ENCODE data around the gene DHCR24. TPM values are rescaled to one million over a fixed set of nuclear protein-coding genes. Genes with fewer than 3 reads are reported as not detected.

Gene DHCR24
- total RNA-seq, 2 experiments from 2014 or later: 55.9 to 60.8 TPM

DNA sequence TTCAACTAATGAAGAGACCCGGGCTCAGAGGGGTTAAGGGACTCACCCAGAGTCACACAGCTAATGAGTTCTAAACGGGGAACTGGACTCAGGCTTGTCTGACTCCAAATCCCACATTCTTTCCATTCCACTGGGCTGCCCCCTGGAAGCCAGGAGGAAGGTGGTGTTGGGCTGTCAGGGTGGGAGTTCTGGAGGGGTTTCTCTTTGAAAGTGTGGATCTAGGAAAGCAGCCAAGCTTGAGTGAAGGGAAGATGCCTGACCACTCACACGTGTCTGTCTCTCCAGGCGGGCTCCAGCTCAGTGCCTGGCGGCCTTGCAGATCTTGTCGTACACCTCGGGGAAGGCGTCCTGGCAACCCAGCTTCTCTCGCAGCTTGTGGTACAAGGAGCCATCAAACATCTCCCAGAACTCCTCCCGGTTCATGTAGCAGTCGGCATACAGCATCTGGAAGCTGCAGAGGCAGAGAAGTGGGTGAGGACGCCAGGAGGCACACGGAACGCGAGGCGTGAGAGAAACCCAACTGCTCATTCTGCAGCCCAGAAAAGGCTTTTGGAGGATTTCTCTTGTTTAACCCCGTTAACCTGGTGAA lies 35.0 kb downstream of the DHCR24 start:
- Mint-ChIP-seq H3K9me3 (no peaks in the 10 kb centered on the region), H3K27ac (no peak overlapping the region), H3K27me3 (no peaks in the 10 kb centered on the region), H3K36me3 (peaks cover 16% of the 10 kb centered on the region), H3K4me1 (no peaks in the 10 kb centered on the region), H3K4me3 (no peak overlapping the region)
- no peak for ATAC-seq (ENCODE audit: low read depth)
- POLR2A ChIA-PET: no interaction called here
- DNase-seq: no peak

DNA sequence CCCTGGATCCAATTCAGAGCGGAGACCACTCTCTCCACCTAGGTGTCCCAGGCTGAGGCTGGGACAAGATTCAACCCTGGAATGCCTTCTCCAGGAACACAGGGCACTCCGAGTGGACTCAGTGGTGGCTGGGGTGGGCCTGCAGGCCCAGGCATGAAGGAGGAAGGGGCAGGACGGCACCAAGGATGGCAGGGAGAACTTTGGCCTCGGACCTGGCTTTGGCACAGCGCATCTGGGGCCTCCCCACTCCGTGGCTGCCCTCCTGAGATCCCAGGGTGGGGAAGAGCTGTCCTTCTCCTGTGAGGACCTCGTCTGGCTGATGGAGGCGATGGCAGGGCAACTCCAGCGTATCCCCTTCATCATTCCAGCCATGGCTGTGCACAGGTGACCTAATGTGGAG lies 35.6 kb downstream of the DHCR24 start:
- no peak for ATAC-seq (ENCODE audit: low read depth)
- Mint-ChIP-seq H3K9me3 (no peaks in the 10 kb centered on the region), H3K4me1 (no peaks in the 10 kb centered on the region), H3K4me3 (no peak overlapping the region), H3K27me3 (no peaks in the 10 kb centered on the region), H3K36me3 (peaks cover 15% of the 10 kb centered on the region), H3K27ac (no peak overlapping the region)
- DNase-seq: no peak
- POLR2A ChIA-PET: no interaction called here

DNA sequence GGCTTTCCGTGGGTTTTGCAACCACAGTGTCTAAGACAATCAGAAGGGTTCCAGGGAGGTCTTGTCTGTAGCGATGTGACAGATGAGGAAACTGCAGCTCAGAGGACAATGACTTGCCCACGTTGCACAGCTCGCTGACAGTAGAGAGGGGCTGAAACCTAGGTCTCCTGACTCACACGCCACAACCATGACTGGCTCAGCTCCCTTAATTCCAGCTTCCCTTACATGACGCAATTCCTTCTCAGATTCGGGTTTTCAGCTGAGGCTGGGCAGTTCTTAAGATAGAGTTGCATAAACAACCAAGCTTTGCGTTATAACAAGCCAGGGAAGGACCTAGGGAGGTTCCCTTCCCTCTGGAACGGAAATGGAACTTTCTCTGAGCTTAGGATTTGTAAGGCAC lies 36.3 kb downstream of the DHCR24 start:
- POLR2A ChIA-PET: no interaction called here
- no peaks in the 10 kb centered on the region for H3K9me3 Mint-ChIP-seq
- DNase-seq: no peak
- peaks cover 11% of the 10 kb centered on the region for H3K36me3 Mint-ChIP-seq
- no peaks in the 10 kb centered on the region for H3K27me3 Mint-ChIP-seq
- no peak for ATAC-seq (ENCODE audit: low read depth)
- H3K4me1 Mint-ChIP-seq: no peaks in the 10 kb centered on the region
- H3K4me3 Mint-ChIP-seq: no peak overlapping the region
- H3K27ac Mint-ChIP-seq: no peak overlapping the region

- Mint-ChIP-seq H3K4me1 (no peaks in the 10 kb centered on the region), H3K36me3 (peaks cover 11% of the 10 kb centered on the region), H3K9me3 (no peaks in the 10 kb centered on the region), H3K27ac (no peak overlapping the region), H3K27me3 (no peaks in the 10 kb centered on the region), H3K4me3 (no peak overlapping the region)
- ATAC-seq (ENCODE audit: low read depth) (no peak), DNase-seq (no peak)
- POLR2A ChIA-PET: no interaction called here
Measured at GRCh38 chr1:54850069-54850730, 36.8 kb downstream of the DHCR24 start.

GRCh38 chr1:54849219-54850068 lies 37.6 kb downstream of the DHCR24 start:
- ATAC-seq (ENCODE audit: low read depth): no peak
- Mint-ChIP-seq H3K27ac (no peak overlapping the region), H3K36me3 (peaks cover 11% of the 10 kb centered on the region), H3K4me1 (no peaks in the 10 kb centered on the region), H3K27me3 (no peaks in the 10 kb centered on the region), H3K4me3 (no peak overlapping the region), H3K9me3 (no peaks in the 10 kb centered on the region)
- POLR2A ChIA-PET: no interaction called here
- no peak for DNase-seq

GRCh38 chr1:54848134-54848948 lies 38.7 kb downstream of the DHCR24 start:
- no peak overlapping the region for H3K4me3 Mint-ChIP-seq
- no peaks in the 10 kb centered on the region for H3K27me3 Mint-ChIP-seq
- no peak overlapping the region for H3K27ac Mint-ChIP-seq
- POLR2A ChIA-PET: no interaction called here
- no peak for DNase-seq
- no peak for ATAC-seq (ENCODE audit: low read depth)
- H3K36me3 Mint-ChIP-seq: peaks cover 11% of the 10 kb centered on the region
- H3K4me1 Mint-ChIP-seq: no peaks in the 10 kb centered on the region
- no peaks in the 10 kb centered on the region for H3K9me3 Mint-ChIP-seq

GRCh38 chr1:54846716-54847284 lies 40.2 kb downstream of the DHCR24 start:
- no peaks in the 10 kb centered on the region for H3K27me3 Mint-ChIP-seq
- no peaks in the 10 kb centered on the region for H3K4me1 Mint-ChIP-seq
- POLR2A ChIA-PET: no interaction called here
- H3K27ac Mint-ChIP-seq: no peak overlapping the region
- no peak for DNase-seq
- no peak for ATAC-seq (ENCODE audit: low read depth)
- peaks cover 10% of the 10 kb centered on the region for H3K36me3 Mint-ChIP-seq
- no peaks in the 10 kb centered on the region for H3K9me3 Mint-ChIP-seq
- no peak overlapping the region for H3K4me3 Mint-ChIP-seq

- no peak for DNase-seq
- Mint-ChIP-seq H3K27me3 (no peaks in the 10 kb centered on the region), H3K27ac (no peak overlapping the region), H3K9me3 (no peaks in the 10 kb centered on the region), H3K4me3 (no peak overlapping the region), H3K4me1 (no peaks in the 10 kb centered on the region), H3K36me3 (peaks cover 7% of the 10 kb centered on the region)
- ATAC-seq (ENCODE audit: low read depth): no peak
- POLR2A ChIA-PET: no interaction called here
Measured at GRCh38 chr1:54846301-54846700, 40.7 kb downstream of the DHCR24 start.

DNA sequence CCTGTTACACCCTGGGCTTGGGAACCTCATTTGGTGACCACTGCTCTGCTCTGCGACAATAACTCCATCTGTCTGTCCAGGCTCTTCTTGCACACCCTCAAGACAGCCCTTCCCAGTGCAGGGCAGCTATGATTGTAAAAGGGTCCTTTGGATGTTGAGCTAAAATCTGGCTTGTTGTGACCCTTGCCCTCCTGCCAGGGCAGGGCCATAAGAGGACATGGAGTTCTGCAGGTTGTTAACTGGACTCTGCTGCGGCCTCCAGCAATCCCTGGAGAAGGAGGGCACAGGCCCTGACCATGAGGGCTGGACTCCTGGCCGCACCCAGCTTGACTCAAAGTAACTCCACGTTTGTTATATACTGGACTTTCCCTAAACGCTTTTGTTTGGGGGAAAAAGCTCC lies 41.2 kb downstream of the DHCR24 start:
- POLR2A ChIA-PET: no interaction called here
- Mint-ChIP-seq H3K36me3 (peaks cover 7% of the 10 kb centered on the region), H3K27ac (no peak overlapping the region), H3K9me3 (no peaks in the 10 kb centered on the region), H3K4me1 (no peaks in the 10 kb centered on the region), H3K27me3 (no peaks in the 10 kb centered on the region), H3K4me3 (no peak overlapping the region)
- ATAC-seq (ENCODE audit: low read depth) (no peak), DNase-seq (no peak)

DNA sequence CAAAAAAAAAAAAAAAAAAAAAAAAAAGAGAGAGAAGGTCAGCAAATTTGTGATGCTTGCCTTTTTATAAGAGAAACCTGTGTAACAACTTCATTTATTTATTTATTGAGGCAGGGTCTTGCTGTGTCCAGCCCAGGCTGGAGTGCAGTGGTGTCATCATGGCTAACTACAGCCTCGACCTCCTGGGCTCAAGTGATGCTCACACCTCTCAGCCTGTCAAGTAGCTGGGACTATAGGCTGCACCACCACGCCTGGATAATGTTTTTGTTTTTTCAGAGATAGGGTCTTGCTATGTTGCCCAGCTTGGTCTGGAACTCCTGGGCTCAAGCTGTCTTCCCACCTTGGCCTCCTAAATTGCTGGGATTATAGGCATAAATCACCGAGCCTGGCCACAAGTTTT lies 42.4 kb downstream of the DHCR24 start:
- POLR2A ChIA-PET: interaction anchor here (0.8 kb wide), 1 partner anchor 9 kb away, joined by 5 read pairs; no protein-coding TSS in a partner anchor
- H3K4me1 Mint-ChIP-seq: no peaks in the 10 kb centered on the region
- peaks cover 4% of the 10 kb centered on the region for H3K36me3 Mint-ChIP-seq
- H3K27ac Mint-ChIP-seq: no peak overlapping the region
- H3K27me3 Mint-ChIP-seq: no peaks in the 10 kb centered on the region
- H3K4me3 Mint-ChIP-seq: no peak overlapping the region
- ATAC-seq (ENCODE audit: low read depth) (no peak), DNase-seq (no peak)
- no peaks in the 10 kb centered on the region for H3K9me3 Mint-ChIP-seq

DNA sequence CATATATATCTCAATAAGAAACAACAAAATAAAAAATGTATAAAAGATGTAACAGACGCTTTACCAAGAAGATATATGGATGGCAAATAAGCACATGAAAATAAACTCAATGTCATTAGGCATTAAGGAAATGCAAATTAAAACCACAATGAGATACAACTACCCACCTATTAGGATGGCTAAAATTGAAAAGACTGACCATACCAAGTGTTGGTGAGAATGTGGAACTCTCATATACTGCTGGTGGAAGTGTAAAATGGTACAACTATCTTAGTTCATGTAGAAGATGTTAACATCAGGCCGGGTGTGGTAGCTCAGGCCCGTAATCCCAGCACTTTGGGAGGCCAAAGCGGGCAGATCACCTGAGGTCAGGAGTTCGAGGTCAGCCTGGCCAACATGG lies 43.5 kb downstream of the DHCR24 start:
- Mint-ChIP-seq H3K4me1 (no peaks in the 10 kb centered on the region), H3K9me3 (no peaks in the 10 kb centered on the region), H3K4me3 (no peak overlapping the region), H3K27ac (no peak overlapping the region), H3K36me3 (no peaks in the 10 kb centered on the region), H3K27me3 (no peaks in the 10 kb centered on the region)
- POLR2A ChIA-PET: no interaction called here
- ATAC-seq (ENCODE audit: low read depth) (no peak), DNase-seq (no peak)

DNA sequence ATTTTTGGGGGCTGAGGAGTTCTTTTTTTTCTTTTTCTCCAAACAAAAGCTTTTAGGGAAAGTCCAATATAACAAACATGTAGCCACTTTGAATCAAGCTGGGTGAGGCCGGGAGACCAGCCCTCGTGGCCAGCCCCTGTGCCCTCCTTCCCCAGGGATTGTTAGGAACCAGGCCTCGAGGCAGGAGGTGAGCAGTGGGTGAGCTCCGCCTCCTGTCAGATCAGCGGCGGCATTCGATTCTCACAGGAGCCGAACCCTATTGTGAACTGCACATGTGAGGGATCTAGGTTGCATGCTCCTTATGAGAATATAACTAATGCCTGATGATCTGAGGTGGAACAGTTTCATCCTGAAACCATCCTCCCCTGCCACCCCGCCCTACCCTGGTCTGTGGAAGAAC lies 44.0 kb downstream of the DHCR24 start:
- no peak for DNase-seq
- Mint-ChIP-seq H3K4me1 (no peaks in the 10 kb centered on the region), H3K27me3 (no peaks in the 10 kb centered on the region), H3K9me3 (no peaks in the 10 kb centered on the region), H3K27ac (no peak overlapping the region), H3K36me3 (no peaks in the 10 kb centered on the region), H3K4me3 (no peak overlapping the region)
- ATAC-seq (ENCODE audit: low read depth): no peak
- POLR2A ChIA-PET: no interaction called here

All from activated naive CD8-positive, alpha-beta T cell treated with anti-CD3 and anti-CD28 coated beads, Interleukin-2, amount 10 ng/mL, durations not matched to agents 7 days and 5 days (primary cell).